HG03139 (cell line): ENCODE measurements around the gene SRRM4.

Experiments
- ATAC-seq: cut with Tn5 transposase; IDR thresholded peaks from one replicate; pipeline ENCODE4 v1.9.1; 2021; ENCODE audit not compliant: unreplicated experiment

SRRM4 gene

GRCh38 chr12:119117936-119118335 lies 136.6 kb downstream of the SRRM4 start:
- ATAC-seq = no peak

- ATAC-seq = no peak
Measured at GRCh38 chr12:119118625-119119024, 137.3 kb downstream of the SRRM4 start.

DNA sequence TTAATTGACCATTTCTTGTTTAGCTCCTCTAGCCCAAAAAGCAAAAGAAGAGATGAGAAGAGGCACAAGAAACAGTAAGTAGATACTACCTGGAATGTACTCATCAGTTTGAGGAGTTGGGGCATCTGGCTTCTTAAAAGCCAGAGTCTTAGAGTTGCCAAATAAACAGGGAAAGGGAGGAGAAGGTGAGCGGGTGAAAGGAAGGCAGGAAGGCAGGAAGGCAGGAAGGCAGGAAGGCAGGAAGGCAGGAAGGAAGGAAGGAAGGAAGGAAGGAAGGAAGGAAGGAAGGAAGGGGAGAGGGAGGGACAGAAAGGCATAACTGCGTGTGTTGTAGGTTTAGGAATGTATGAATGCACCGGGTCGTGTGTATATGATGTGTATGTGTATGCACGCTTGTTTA lies 140.7 kb downstream of the SRRM4 start:
- no peak for ATAC-seq

DNA sequence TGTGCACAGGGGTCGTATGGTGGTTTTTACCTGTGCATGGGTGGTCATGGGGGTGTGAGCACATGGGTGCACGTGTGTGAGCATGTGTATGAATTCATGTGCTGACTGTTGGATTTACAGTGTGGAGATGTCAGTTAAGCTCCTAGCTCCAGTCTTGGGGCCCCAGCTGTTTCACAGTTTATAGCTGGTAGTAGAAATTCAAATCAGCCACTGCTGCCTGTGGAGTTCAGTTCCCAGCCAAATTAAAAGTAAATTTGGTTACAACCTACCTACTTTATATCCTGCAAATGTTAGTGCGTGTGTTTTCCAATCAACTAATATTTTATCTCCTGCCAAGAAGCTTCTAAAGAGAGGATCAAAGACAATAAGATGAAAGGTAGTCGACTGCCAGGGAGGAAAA lies 141.4 kb downstream of the SRRM4 start:
- no peak for ATAC-seq

- no peak for ATAC-seq
Measured at GRCh38 chr12:119128527-119128926, 147.2 kb downstream of the SRRM4 start.

GRCh38 chr12:119129827-119130434 lies 148.6 kb downstream of the SRRM4 start:
- no peak for ATAC-seq

GRCh38 chr12:119130523-119130922 lies 149.2 kb downstream of the SRRM4 start:
- no peak for ATAC-seq

DNA sequence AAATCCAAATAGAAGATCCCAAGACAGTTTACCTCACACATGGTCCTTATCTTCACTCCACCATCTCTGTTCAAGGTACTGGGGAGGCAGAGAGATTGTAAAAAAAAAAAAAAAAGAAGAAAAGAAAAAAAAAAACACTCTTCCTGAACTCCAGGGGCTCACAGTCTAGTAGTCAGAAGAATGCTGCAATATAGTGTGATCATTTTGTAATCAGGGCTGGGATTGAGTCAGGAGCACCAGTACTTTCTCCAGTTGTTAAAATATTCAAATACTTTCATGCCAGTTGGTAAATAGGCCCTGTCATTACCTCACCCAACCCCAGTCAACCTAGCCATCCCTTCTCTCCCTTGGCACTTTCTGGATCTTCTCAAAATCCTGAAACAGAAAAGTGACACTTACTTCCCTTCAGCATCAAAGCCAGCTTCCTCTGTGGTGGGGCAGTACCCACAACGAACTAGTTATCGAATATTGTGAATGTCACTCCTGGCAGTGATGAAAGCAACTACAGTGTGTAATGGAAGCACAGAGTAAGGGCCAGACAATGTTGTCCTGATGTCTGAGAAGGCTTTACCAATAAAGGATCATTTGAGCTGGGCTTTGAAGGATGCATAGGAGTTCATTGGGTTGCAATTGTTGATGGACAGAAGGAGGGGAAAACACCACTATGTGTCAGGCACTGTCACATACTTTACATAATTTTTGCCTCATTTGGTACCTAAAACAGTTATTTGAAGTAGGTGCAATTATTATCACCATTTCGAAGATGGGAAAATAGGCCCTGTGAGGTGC lies 153.1 kb downstream of the SRRM4 start:
- no peak for ATAC-seq

DNA sequence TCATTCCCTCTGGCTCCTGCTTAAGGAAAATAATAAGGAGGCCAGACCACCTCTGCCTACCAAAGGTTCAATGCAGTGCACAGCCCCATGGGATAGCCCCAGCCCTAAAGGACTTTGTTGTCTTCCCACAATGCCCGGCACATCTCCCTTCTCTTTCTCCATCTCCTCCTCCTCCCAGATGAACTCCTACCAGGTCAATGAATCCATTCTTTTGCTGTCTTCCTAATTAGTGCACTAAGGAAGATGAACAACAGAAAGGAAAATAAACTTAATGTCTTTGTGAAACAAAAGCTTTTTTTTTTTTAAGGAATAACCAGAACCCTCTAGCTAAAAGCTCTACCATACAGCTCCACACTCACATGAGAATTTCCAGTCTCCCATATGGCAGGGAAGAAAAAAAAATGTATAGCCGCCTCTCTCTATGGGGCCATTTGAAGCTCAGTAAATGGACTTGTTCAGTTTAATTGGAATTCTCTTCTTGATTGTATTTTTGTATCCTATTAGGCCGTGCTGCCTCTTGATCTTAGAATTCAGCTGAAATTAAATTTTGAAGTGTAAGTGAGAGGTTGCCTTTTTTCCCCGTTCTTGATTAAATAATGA lies 155.6 kb downstream of the SRRM4 start:
- no peak for ATAC-seq

DNA sequence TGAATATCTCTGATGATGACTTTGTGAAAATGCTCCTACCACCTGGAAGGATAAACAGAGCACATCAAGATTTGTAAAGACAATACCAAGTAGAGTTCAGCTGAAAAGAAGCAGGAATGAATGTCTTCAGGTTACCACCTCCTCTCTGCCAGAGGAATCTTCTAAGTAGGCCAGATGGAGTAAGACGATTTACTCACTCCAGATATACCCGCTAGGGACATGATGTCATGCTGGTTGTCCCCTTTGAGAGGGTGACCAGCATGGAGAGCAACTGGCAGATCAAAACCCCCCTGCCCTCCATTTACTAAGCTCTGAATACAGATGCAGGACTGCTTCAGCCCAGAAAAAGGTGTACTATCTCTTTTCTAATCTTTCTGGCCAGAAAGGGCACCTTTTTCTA lies 158.1 kb downstream of the SRRM4 start:
- no peak for ATAC-seq

DNA sequence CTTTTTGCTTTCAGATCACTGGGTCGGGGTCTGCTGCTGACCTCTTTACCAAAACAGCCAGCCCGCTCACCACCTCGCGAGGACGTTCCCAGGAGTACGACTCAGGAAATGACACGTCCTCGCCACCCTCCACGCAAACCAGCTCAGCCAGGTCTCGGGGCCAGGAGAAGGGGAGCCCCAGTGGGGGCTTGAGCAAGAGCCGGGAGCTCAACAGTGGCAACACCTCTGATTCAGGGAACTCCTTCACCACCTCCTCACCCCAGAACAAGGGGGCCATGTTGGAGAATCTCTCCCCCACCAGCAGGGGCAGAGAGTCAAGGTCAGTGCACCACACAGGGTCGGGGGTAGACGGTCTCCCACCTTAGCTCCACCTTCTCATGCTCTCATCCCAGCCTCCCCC lies 164.0 kb downstream of the SRRM4 start:
- no peak for ATAC-seq

DNA sequence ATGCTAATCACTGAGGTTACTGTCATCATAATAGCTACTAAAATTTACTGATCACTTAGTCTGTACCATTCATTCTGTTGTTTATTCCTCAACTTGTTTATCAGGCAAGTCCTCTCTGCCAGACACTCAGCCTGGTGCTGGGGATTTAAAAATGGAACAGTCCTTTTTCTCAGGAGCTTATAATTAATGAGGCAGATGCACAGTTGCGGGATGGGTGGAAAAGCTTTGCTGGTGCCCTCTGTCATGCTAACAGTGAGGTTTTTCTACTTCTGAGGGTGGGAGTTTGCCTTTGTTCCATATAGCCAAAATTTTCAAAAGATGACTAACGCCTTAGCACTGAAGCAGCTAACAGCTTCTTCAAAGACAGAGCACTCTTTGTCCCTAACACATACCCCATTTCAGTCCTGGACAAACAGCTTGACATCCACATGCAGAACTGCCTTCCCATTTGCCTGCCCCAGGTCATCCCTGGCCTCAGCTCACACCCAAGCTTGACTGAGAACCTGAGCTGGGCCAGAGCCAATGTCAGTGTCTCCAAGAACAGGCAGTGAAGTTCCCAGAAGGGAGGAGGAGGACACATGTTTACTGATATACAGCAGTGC lies 166.6 kb downstream of the SRRM4 start:
- ATAC-seq = no peak

- no peak for ATAC-seq
Measured at GRCh38 chr12:119149270-119149669, 167.9 kb downstream of the SRRM4 start.

- ATAC-seq = no peak
Measured at GRCh38 chr12:119151445-119152026, 170.2 kb downstream of the SRRM4 start.

- no peak for ATAC-seq
Measured at GRCh38 chr12:119153477-119154434, 172.4 kb downstream of the SRRM4 start.

DNA sequence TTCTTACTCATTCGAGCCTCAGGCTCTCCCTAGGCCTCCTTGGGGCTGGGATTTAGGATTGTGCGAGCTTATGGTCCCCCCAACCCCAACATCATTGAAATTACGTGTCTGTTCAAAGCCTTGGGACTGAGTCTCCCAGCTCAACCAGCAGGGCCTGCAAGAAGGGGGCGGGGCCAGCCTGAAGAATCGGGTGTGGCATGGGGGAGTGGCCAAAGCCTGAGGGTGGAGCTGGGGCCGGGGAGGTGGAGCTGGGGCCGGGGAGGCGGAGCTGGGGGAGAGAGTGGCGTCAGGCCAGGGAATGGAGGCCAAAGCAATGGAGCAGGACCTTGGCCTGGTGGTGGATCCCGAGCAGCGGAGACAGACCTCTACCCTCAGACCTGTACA lies 173.1 kb downstream of the SRRM4 start:
- no peak for ATAC-seq

DNA sequence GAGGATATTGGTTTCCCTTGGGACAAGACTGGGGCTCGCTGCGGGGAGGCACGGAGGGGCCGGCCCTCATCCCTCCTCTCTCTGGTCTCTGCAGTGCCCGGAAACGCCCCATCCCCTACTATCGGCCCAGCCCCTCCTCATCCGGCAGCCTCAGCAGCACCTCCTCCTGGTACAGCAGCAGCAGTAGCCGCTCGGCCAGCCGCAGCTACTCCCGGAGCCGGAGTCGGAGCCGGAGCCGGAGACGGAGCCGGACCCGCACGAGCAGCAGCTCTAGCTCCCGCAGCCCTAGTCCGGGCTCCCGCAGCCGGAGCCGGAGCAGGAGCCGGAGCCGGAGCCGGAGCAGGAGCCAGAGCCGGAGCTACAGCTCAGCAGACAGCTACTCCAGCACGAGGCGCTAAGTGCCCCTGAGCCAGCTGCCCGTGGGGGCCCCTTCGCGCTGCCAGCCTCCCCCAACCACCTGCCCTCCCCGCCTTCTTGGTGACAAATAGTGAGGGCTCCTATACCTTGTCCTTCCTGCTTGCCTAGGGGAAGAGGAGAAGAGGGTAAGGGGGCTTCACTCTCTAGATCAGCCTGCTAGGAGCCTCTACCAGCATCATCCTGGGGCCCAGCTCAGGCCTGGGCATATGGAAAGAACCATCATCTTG lies 175.2 kb downstream of the SRRM4 start:
- no peak for ATAC-seq

- ATAC-seq = no peak
Measured at GRCh38 chr12:119157528-119157927, 176.2 kb downstream of the SRRM4 start.

DNA sequence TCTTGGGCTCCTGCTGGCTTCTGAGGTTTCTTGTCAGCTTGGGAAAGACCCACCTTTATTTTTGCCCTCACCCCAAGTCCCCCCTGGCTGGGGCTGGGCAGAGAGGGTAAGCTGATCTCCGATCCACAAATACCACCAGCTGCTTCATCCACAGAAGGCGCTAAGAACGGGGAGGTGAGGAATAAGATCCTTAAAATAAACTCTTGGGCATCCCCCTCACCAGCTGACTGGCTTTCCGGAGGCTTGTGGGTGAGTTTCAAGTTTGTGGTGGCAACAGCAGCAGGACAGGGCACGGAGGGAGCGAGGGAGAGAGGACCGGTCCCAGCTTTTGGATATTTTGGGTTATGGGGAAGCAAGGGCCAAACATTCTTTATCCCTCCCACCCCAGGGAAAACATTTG lies 176.6 kb downstream of the SRRM4 start:
- ATAC-seq = no peak

DNA sequence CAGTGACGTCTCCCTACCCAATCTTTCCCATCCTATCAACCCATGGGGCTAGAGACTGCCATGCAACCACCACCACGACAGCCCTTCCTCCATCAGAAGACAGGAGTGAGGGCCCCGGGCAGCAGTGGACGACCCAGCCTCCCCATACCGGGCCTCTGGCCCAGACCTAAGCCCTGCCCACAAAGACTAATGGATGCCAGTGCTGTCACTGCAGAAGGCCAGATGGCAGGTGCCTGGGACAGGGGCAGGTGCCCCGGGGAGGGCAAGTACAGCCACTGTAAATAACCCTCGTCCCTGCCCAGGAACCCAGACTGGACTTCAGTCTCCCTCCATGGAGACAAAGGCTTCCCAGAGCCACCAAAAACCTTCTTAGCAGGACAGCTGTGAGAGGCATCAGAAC lies 177.1 kb downstream of the SRRM4 start:
- no peak for ATAC-seq
